ENCODE results near the gene LGALS4. TPM values are rescaled to one million over a fixed set of nuclear protein-coding genes. Genes with fewer than 3 reads are reported as not detected.
"Not testable (repeated sequence)": the region's sequence is repeated elsewhere in the genome, so short reads cannot be mapped to it uniquely, and the experiment has no call there.

Gene LGALS4
- total RNA-seq = not detected

GRCh38 chr19:38812841-38813320 is at the start of gene LGALS4:
Gene LGALS4 (minus strand): TSS chr19:38812945. CDS start chr19:38812886, 59 bp downstream.
- DNase-seq = no peak

- DNase-seq = no peak
These were observed 48.6 kb upstream of the LGALS4 start for GRCh38 chr19:38861368-38861767.

- not testable (repeated sequence) for DNase-seq
These were observed 47.0 kb upstream of the LGALS4 start for GRCh38 chr19:38859631-38860204.

- no peak for DNase-seq
These were observed 44.1 kb upstream of the LGALS4 start for GRCh38 chr19:38856813-38857212.

- not testable (repeated sequence) for DNase-seq
These were observed 43.0 kb upstream of the LGALS4 start for GRCh38 chr19:38855751-38856150.

GRCh38 chr19:38854961-38855360 is 42.2 kb upstream of the LGALS4 start:
- not testable (repeated sequence) for DNase-seq

GRCh38 chr19:38853214-38853613 is 40.5 kb upstream of the LGALS4 start:
- DNase-seq = no peak

GRCh38 chr19:38852231-38853044 is 39.7 kb upstream of the LGALS4 start:
- DNase-seq = peak; percentile 82

- peak; percentile 98 for DNase-seq
These were observed 39.0 kb upstream of the LGALS4 start for GRCh38 chr19:38851622-38852230.

- no peak for DNase-seq
These were observed 38.4 kb upstream of the LGALS4 start for GRCh38 chr19:38850976-38851621.

- DNase-seq = peak; percentile 100
These were observed 37.8 kb upstream of the LGALS4 start for GRCh38 chr19:38850436-38850975.

- no peak for DNase-seq
These were observed 37.2 kb upstream of the LGALS4 start, which contains the start of gene HNRNPL for GRCh38 chr19:38849860-38850435. Gene HNRNPL (minus strand): TSS chr19:38849986. CDS start chr19:38849966, 20 bp downstream.

- DNase-seq = peak; percentile 99
These were observed 36.6 kb upstream of the LGALS4 start for GRCh38 chr19:38849147-38849859.

- DNase-seq = no peak
These were observed 35.8 kb upstream of the LGALS4 start for GRCh38 chr19:38848299-38849146.

GRCh38 chr19:38846097-38846496 is 33.4 kb upstream of the LGALS4 start:
- DNase-seq = no peak

GRCh38 chr19:38845374-38846024 is 32.8 kb upstream of the LGALS4 start:
- DNase-seq = no peak

GRCh38 chr19:38844093-38844686 is 31.4 kb upstream of the LGALS4 start:
- DNase-seq = no peak

GRCh38 chr19:38843175-38843758 is 30.5 kb upstream of the LGALS4 start:
- DNase-seq = no peak
